Measurements from ENCODE around the gene PLEKHM1.

Gene PLEKHM1

GRCh38 chr17:45406107-45406506, 84.4 kb downstream of the PLEKHM1 start:
- no peak for FAIRE-seq

DNA sequence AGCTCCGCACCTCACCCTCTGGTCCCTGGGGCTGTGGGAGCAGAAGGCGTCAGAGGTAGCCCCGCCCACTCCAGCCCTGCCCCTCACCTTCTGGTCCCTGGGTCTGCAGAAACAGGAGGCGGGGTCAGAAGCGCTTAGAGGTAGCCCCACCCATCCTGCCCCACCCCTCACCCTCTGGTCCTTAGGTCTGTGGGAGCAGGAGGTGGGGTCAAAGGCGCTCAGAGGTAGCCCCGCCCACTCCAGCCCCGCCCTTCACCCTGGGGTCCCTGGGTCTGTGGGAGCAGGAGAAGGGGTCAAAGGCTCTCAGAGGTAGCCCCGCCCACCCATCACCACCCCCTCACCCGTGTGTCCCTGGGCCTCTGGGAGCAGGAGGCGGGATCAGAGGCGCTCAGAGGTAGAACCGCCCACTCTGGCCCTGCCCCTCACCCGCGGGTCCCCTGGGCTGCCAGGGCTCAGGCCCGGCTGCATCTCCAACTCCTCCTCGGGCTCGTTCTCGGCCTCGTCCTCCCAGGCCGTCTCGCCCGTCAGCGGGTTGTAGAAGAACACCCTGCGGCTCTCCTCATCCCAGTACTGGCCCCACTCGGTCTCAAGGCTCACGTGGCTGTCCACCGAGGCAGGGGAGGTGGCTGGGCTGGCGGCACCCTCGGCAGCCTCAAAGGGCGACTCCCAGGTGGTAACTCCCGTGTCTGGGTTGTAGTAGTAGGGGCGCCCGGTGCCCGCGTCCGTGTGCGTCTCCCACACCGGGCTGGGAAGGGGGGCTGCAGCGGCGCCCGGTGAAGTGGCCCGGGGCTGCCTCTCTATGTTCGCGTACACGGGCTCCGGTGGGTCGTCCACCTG, 85.1 kb downstream of the PLEKHM1 start:
- DNase-seq (ENCODE audit: insufficient read length, low spot score) (no peak), FAIRE-seq (peak; percentile 45)
- no peak for TF ChIP-seq PAX5 (IDR thresholded peaks at IDR 0.05; ENCODE audit: insufficient read depth, low read length, severe bottlenecking)

More at GRCh38 chr17:45406107-45406506, 84.4 kb downstream of the PLEKHM1 start:
- no peak for DNase-seq (ENCODE audit: insufficient read length, low spot score)
- TF ChIP-seq SPI1 (IDR thresholded peaks at IDR 0.05; ENCODE audit: low read depth, low read length) (peak; percentile 73), POLR2AphosphoS5 (IDR thresholded peaks at IDR 0.05; ENCODE audit: low read depth, low read length) (no peak)

GRCh38 chr17:45404870-45405249, 85.7 kb downstream of the PLEKHM1 start:
- FAIRE-seq: no peak
- no peak for DNase-seq (ENCODE audit: insufficient read length, low spot score)
- no peak for TF ChIP-seq PAX5 (IDR thresholded peaks at IDR 0.05; ENCODE audit: insufficient read depth, low read length, severe bottlenecking)
- TF ChIP-seq POU2F2 (IDR thresholded peaks at IDR 0.05; ENCODE audit: low read depth, low read length): no peak
- TF ChIP-seq POLR2AphosphoS5 (IDR thresholded peaks at IDR 0.05; ENCODE audit: low read depth, low read length): no peak

- no peak for TF ChIP-seq POLR2A (IDR thresholded peaks at IDR 0.05; ENCODE audit: low read depth, low read length)
- TF ChIP-seq PAX5 (IDR thresholded peaks at IDR 0.05; ENCODE audit: insufficient read depth, low read length, severe bottlenecking): no peak
- no peak for TF ChIP-seq TAF1 (IDR thresholded peaks at IDR 0.05; ENCODE audit: low read depth, low read length)
- TF ChIP-seq POU2F2 (IDR thresholded peaks at IDR 0.05; ENCODE audit: low read depth, low read length): no peak
- TF ChIP-seq POLR2AphosphoS5 (IDR thresholded peaks at IDR 0.05; ENCODE audit: low read depth, low read length): no peak
- TF ChIP-seq SPI1 (IDR thresholded peaks at IDR 0.05; ENCODE audit: low read depth, low read length): no peak
- DNase-seq (ENCODE audit: insufficient read length, low spot score) (no peak), FAIRE-seq (no peak)
Observed at GRCh38 chr17:45403906-45404490, 86.5 kb downstream of the PLEKHM1 start.

DNA sequence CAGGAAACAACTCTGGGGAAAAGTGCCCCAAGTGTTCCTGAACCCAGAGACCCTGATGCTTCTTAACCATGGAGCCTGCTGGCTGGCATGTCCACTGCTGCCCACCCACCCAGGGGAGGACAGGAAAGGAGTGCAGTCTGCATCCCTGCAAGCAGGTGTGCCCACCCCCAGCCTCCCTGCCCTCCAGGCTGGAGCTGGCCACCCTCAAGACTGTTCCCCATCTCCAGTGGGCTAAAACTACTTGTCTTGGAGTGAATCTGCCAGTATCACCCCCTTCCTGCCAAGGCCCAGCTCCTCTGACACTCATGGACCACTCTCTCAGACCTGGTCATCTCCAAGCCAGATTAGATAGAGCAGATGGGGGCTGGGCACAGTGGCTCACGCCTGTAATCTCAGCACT, 87.6 kb downstream of the PLEKHM1 start:
- FAIRE-seq (no peak), DNase-seq (ENCODE audit: insufficient read length, low spot score) (no peak)
- TF ChIP-seq POLR2AphosphoS5 (IDR thresholded peaks at IDR 0.05; ENCODE audit: low read depth, low read length) (no peak), PAX5 (IDR thresholded peaks at IDR 0.05; ENCODE audit: insufficient read depth, low read length, severe bottlenecking) (no peak), TAF1 (IDR thresholded peaks at IDR 0.05; ENCODE audit: low read depth, low read length) (no peak), POLR2A (IDR thresholded peaks at IDR 0.05; ENCODE audit: low read depth, low read length) (no peak), SPI1 (IDR thresholded peaks at IDR 0.05; ENCODE audit: low read depth, low read length) (no peak), POU2F2 (IDR thresholded peaks at IDR 0.05; ENCODE audit: low read depth, low read length) (no peak)

GRCh38 chr17:45398800-45399199, 91.7 kb downstream of the PLEKHM1 start:
- FAIRE-seq (no peak), DNase-seq (ENCODE audit: insufficient read length, low spot score) (no peak)

DNA sequence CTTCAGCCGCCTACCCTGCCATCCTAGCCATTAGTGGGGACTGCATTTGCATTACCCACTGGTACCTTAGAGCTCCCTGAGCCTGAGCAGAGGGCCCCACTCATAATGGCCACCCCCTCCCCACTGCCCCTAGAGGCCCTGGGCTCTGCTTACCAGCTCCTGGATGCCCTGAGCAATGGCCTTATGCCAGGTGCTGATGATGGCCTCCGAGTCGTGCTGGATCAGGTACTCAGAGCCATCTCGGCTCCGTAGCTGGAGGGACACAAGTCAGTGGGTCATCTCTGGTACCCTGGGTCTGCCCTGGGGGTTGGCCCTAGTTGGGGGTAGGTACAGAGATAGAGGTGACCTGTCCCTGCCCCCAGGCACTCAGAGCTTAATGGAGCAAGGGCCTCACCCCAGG, 92.7 kb downstream of the PLEKHM1 start:
- no peak for DNase-seq (ENCODE audit: insufficient read length, low spot score)
- no peak for FAIRE-seq
- TF ChIP-seq PAX5 (IDR thresholded peaks at IDR 0.05; ENCODE audit: insufficient read depth, low read length, severe bottlenecking) (no peak), SPI1 (IDR thresholded peaks at IDR 0.05; ENCODE audit: low read depth, low read length) (no peak), POU2F2 (IDR thresholded peaks at IDR 0.05; ENCODE audit: low read depth, low read length) (no peak), TAF1 (IDR thresholded peaks at IDR 0.05; ENCODE audit: low read depth, low read length) (no peak), POLR2A (IDR thresholded peaks at IDR 0.05; ENCODE audit: low read depth, low read length) (no peak), POLR2AphosphoS5 (IDR thresholded peaks at IDR 0.05; ENCODE audit: low read depth, low read length) (no peak)

More at GRCh38 chr17:45398800-45399199, 91.7 kb downstream of the PLEKHM1 start:
- TF ChIP-seq PAX5 (IDR thresholded peaks at IDR 0.05; ENCODE audit: insufficient read depth, low read length, severe bottlenecking): no peak
- no peak for TF ChIP-seq POLR2A (IDR thresholded peaks at IDR 0.05; ENCODE audit: low read depth, low read length)
- TF ChIP-seq POU2F2 (IDR thresholded peaks at IDR 0.05; ENCODE audit: low read depth, low read length): no peak
- no peak for TF ChIP-seq TAF1 (IDR thresholded peaks at IDR 0.05; ENCODE audit: low read depth, low read length)
- no peak for TF ChIP-seq SPI1 (IDR thresholded peaks at IDR 0.05; ENCODE audit: low read depth, low read length)
- TF ChIP-seq POLR2AphosphoS5 (IDR thresholded peaks at IDR 0.05; ENCODE audit: low read depth, low read length): no peak

GRCh38 chr17:45396496-45397205, 93.9 kb downstream of the PLEKHM1 start:
- FAIRE-seq: no peak
- no peak for DNase-seq (ENCODE audit: insufficient read length, low spot score)
- no peak for TF ChIP-seq POLR2A (IDR thresholded peaks at IDR 0.05; ENCODE audit: low read depth, low read length)
- TF ChIP-seq PAX5 (IDR thresholded peaks at IDR 0.05; ENCODE audit: insufficient read depth, low read length, severe bottlenecking): no peak
- TF ChIP-seq SPI1 (IDR thresholded peaks at IDR 0.05; ENCODE audit: low read depth, low read length): no peak
- TF ChIP-seq POU2F2 (IDR thresholded peaks at IDR 0.05; ENCODE audit: low read depth, low read length): no peak
- TF ChIP-seq TAF1 (IDR thresholded peaks at IDR 0.05; ENCODE audit: low read depth, low read length): no peak
- TF ChIP-seq POLR2AphosphoS5 (IDR thresholded peaks at IDR 0.05; ENCODE audit: low read depth, low read length): no peak

DNA sequence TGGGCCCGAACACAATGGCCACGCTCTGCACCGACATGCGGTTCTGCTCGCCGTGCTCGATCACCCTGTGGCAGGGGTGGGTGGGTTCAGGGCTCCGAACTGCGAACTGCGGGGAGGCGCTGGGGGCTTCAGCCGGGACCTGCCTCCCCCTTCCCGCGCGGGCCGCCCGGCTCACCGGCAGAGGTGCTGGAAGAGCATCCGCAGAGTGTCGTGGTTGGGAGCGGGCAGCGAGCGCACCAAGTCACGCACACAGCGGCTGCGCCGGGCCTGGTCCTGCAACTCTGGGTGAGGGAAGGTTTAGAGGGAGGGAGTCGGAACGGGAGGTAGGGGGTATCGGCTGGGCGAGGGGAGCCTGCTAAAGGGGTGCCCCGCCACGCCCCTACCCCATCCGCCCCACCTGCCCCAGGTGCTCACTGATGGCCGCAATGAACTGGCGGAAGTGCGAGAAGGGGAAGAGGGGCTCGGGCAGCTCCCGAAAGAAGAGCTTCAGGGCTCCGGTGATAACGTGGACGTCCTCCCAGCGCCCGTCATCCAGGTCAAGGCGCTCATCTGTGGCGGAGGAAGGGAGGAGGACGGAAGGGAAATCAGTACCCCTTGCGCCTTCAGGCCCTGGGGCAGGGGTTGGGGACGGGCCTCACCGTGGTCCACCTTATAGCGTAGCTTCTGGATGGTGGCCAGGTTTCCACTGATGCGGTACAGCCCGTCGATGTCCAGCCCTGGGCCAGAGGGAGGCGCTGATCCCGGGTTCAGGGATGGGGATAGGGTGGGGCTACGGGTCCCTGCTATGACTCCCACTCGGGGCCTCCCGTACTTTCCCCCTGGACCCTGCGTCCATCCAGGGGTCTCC, 94.7 kb downstream of the PLEKHM1 start:
- TF ChIP-seq POU2F2 (IDR thresholded peaks at IDR 0.05; ENCODE audit: low read depth, low read length) (no peak), POLR2AphosphoS5 (IDR thresholded peaks at IDR 0.05; ENCODE audit: low read depth, low read length) (no peak)
- no peak for DNase-seq (ENCODE audit: insufficient read length, low spot score)

More for the DNA sequence above, 94.7 kb downstream of the PLEKHM1 start:
- FAIRE-seq: no peak

Data from GM12891 (cell line).